ENCODE measurements around the gene EFHC2.
"Not testable (repeated sequence)": the region's sequence is repeated elsewhere in the genome, so short reads cannot be mapped to it uniquely, and the experiment has no call there.

DNA sequence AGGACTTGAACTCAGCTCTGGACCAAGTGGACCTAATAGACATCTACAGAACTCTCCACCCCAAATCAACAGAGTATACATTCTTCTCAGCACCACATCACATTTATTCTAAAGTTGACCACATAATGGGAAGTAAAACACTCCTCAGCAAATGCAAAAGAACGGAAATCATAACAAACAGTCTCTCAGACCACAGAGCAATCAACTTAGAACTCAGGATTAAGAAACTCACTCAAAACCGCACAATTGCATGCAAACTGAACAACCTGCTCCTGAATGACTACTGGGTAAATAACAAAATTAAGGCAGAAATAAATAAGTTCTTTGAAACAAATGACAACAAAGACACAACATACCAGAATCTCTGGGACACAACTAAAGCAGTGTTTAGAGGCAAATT is 87.7 kb downstream of the EFHC2 start:
- TF ChIP-seq, protein P1, sequence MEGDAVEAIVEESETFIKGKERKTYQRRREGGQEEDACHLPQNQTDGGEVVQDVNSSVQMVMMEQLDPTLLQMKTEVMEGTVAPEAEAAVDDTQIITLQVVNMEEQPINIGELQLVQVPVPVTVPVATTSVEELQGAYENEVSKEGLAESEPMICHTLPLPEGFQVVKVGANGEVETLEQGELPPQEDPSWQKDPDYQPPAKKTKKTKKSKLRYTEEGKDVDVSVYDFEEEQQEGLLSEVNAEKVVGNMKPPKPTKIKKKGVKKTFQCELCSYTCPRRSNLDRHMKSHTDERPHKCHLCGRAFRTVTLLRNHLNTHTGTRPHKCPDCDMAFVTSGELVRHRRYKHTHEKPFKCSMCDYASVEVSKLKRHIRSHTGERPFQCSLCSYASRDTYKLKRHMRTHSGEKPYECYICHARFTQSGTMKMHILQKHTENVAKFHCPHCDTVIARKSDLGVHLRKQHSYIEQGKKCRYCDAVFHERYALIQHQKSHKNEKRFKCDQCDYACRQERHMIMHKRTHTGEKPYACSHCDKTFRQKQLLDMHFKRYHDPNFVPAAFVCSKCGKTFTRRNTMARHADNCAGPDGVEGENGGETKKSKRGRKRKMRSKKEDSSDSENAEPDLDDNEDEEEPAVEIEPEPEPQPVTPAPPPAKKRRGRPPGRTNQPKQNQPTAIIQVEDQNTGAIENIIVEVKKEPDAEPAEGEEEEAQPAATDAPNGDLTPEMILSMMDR (IDR thresholded peaks at IDR 0.05; ENCODE audit: low read depth, low read length) = not testable (repeated sequence)
- TF ChIP-seq EZH2phosphoT487 (IDR thresholded peaks at IDR 0.05; ENCODE audit: low read depth) = not testable (repeated sequence)
